HEK293T (cell line): ENCODE data around the gene CLASP2.

Experiments used
- ARNT ChIP-seq: fragments of 450-650 bp; IDR thresholded peaks from 2 replicates; pipeline ENCODE4 v1.6.1; 2017; ENCODE audit warnings: mild to moderate bottlenecking
- FOXM1 ChIP-seq: fragments of 450-650 bp; IDR thresholded peaks from 2 replicates; pipeline ENCODE4 v1.6.1; 2017; ENCODE audit warnings: mild to moderate bottlenecking, borderline replicate concordance
- PKNOX1 ChIP-seq: fragments of 450-650 bp; IDR thresholded peaks from 2 replicates; pipeline ENCODE4 v1.6.1; 2016
- SP1 ChIP-seq: fragments of 450-650 bp; IDR thresholded peaks from 2 replicates; pipeline ENCODE4 v1.6.1; 2017
- TARDBP ChIP-seq: fragments of 450-650 bp; IDR thresholded peaks from 2 replicates; pipeline ENCODE4 v1.6.1; 2016
- ZNF384 ChIP-seq: fragments of 450-650 bp; IDR thresholded peaks from 2 replicates; pipeline ENCODE4 v1.6.1; 2016

- TF ChIP-seq TARDBP (no peak), SP1 (no peak), ZNF384 (no peak), PKNOX1 (no peak), FOXM1 (no peak), ARNT (no peak)
Measured at GRCh38 chr3:33491721-33492120, 226.3 kb downstream of the CLASP2 start.
